ENCODE data around the gene GPR65. TPM values are rescaled to one million over a fixed set of nuclear protein-coding genes. Genes with fewer than 3 reads are reported as not detected.

Gene GPR65
- total RNA-seq, 3 donors from 2014 or later (not counting 1 experiment from before 2014, with no cell fraction given) = 37.6 to 47.4 (median 40.3) TPM

DNA sequence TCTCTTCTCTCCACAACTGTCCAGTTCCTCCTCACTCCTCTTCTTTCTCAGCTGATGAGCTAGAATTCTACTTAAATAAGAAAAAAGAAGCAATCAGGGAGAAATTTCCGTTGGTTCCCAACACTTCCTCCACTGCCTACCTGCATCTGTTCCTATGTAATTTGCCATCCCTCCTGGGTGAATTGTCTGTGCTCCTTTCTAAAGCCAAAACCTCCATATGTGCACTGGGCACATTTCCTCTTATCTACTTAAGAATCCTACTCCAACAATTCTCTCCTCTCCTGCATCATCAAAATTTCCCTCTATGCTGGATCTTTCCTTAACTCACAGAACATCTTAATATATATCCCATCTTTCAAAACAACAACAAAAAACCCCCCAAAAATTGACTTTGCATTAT lies 35.2 kb downstream of the GPR65 start:
- no peaks in the 10 kb centered on the region for H3K4me1 ChIP-seq (ENCODE audit: control insufficient read depth, insufficient read depth, low read length)
- H3K27me3 ChIP-seq (ENCODE audit: control insufficient read depth, insufficient read depth, low read length) = no peaks in the 10 kb centered on the region
- TF ChIP-seq, protein P1, sequence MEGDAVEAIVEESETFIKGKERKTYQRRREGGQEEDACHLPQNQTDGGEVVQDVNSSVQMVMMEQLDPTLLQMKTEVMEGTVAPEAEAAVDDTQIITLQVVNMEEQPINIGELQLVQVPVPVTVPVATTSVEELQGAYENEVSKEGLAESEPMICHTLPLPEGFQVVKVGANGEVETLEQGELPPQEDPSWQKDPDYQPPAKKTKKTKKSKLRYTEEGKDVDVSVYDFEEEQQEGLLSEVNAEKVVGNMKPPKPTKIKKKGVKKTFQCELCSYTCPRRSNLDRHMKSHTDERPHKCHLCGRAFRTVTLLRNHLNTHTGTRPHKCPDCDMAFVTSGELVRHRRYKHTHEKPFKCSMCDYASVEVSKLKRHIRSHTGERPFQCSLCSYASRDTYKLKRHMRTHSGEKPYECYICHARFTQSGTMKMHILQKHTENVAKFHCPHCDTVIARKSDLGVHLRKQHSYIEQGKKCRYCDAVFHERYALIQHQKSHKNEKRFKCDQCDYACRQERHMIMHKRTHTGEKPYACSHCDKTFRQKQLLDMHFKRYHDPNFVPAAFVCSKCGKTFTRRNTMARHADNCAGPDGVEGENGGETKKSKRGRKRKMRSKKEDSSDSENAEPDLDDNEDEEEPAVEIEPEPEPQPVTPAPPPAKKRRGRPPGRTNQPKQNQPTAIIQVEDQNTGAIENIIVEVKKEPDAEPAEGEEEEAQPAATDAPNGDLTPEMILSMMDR (IDR thresholded peaks at IDR 0.05) = no peak
- Mint-ChIP-seq H3K4me3 (no peak overlapping the region), H3K27ac (no peak overlapping the region), H3K4me1 (peaks cover 0 to 19% of the 10 kb centered on the region in 2 donors), H3K27me3 (ENCODE audit: low read depth in 2 of 2) (no peaks in the 10 kb centered on the region), H3K36me3 (no peaks in the 10 kb centered on the region), H3K9me3 (no peaks in the 10 kb centered on the region)
- WGBS (ENCODE audit: insufficient coverage) = 87% methylated on average over 1 of the region's 1 CpG
- ATAC-seq (no peak), DNase-seq (no peak)
- no peak overlapping the region for H3K4me3 ChIP-seq (ENCODE audit: low read length)
- intact Hi-C loops (cut with micrococcal nuclease) = no loop called here
- no peaks in the 10 kb centered on the region for H3K36me3 ChIP-seq (ENCODE audit: control insufficient read depth, insufficient read depth, low read length)
- H3K27ac ChIP-seq (ENCODE audit: low read length) = no peak overlapping the region
- H3K9me3 ChIP-seq (ENCODE audit: control insufficient read depth, insufficient read depth, low read length) = no peaks in the 10 kb centered on the region

DNA sequence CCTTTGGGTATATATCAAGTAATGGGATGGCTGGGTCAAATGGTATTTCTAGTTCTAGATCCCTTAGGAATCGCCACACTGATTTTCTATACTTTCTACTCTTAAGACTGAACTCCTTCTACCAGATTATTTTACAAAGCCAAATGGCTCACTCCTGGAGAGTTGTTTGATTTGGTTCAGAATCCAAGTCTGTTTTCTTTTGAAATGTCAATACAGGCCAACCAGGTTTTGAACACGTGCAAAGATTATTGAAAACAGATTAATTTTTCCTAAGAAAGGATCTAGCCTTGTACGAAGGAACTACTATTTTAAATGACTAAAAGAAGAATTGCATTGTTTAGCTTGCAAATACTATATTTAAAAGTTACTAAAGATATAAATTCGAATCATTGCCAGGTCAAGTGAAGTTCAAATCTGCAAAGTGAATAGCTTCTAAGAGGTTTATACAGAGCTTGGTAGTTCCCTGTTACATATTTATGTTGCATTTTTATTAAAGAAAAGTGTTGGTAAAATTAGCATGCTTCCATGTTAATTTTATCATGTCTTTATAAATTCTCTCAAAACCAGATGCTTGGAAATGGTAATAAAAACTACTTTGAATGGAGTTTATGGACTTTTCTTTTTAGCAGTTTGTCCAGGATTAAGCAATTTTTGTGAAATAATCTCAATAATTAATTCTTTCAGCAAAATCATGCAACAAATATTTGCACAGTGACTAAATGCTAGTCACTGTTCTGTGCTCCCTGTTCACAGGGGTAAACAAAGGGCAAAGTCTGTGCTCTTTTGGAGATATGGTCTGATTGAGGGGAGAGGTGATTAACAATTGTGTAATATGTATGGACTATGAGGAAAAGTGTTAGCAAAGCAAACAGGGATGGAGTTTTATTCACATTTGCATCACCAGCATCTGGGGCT lies 38.9 kb downstream of the GPR65 start:
- Histone ChIP-seq H3K36me3 (ENCODE audit: control insufficient read depth, insufficient read depth, low read length) (no peaks in the 10 kb centered on the region), H3K4me1 (ENCODE audit: control insufficient read depth, insufficient read depth, low read length) (no peaks in the 10 kb centered on the region), H3K27ac (ENCODE audit: low read length) (no peak overlapping the region), H3K27me3 (ENCODE audit: control insufficient read depth, insufficient read depth, low read length) (no peaks in the 10 kb centered on the region), H3K4me3 (ENCODE audit: low read length) (no peak overlapping the region), H3K9me3 (ENCODE audit: control insufficient read depth, insufficient read depth, low read length) (no peaks in the 10 kb centered on the region)
- WGBS (ENCODE audit: insufficient coverage) = 100% methylated on average over 1 of the region's 4 CpGs
- Mint-ChIP-seq H3K4me1 (peaks cover 8 to 11% of the 10 kb centered on the region in 2 donors), H3K4me3 (no peak overlapping the region), H3K36me3 (peaks cover 13% of the 10 kb centered on the region), H3K27ac (no peak overlapping the region), H3K27me3 (ENCODE audit: low read depth in 2 of 2) (no peaks in the 10 kb centered on the region), H3K9me3 (no peaks in the 10 kb centered on the region)
- intact Hi-C loops (cut with micrococcal nuclease) = no loop called here
- DNase-seq (no peak), ATAC-seq (no peak)
- TF ChIP-seq, protein P1 (IDR thresholded peaks at IDR 0.05) = no peak

DNA sequence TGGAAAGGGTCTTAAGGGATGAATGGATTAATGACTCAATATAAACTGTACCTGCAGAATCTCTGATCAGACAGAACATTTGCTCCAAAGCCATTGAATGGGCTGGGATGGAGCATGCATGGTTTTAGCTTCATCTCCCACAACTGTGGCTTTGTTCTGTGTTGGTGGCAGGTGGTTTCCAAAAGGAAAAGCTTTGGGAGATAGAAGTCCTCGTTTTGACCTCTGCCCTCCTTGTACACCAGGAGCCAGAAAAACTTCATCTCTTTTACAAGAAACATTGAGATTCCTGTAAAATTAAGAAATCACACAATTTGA lies 39.5 kb downstream of the GPR65 start:
- no peak overlapping the region for H3K27ac Mint-ChIP-seq
- intact Hi-C loops (cut with micrococcal nuclease) = no loop called here
- peaks cover 4 to 11% of the 10 kb centered on the region in 2 donors for H3K4me1 Mint-ChIP-seq
- Histone ChIP-seq H3K9me3 (ENCODE audit: control insufficient read depth, insufficient read depth, low read length) (no peaks in the 10 kb centered on the region), H3K27ac (ENCODE audit: low read length) (no peak overlapping the region), H3K27me3 (ENCODE audit: control insufficient read depth, insufficient read depth, low read length) (no peaks in the 10 kb centered on the region), H3K4me3 (ENCODE audit: low read length) (no peak overlapping the region), H3K36me3 (ENCODE audit: control insufficient read depth, insufficient read depth, low read length) (no peaks in the 10 kb centered on the region), H3K4me1 (ENCODE audit: control insufficient read depth, insufficient read depth, low read length) (no peaks in the 10 kb centered on the region)
- H3K4me3 Mint-ChIP-seq = no peak overlapping the region
- H3K27me3 Mint-ChIP-seq (ENCODE audit: low read depth in 2 of 2) = no peaks in the 10 kb centered on the region
- no peaks in the 10 kb centered on the region for H3K9me3 Mint-ChIP-seq
- ATAC-seq (no peak), DNase-seq (no peak)
- TF ChIP-seq, protein P1 (IDR thresholded peaks at IDR 0.05) = no peak
- peaks cover 13% of the 10 kb centered on the region for H3K36me3 Mint-ChIP-seq
- 40% methylated on average over 1 of the region's 1 CpG for WGBS (ENCODE audit: insufficient coverage)
